HTERT RPE-1 (cell line): ENCODE results near the gene AVP.
"Not testable (repeated sequence)": the region's sequence is repeated elsewhere in the genome, so short reads cannot be mapped to it uniquely, and the experiment has no call there.

Experiments used
- in situ Hi-C: fragments of 300-500 bp; cut with MboI; formaldehyde crosslinking; loops from 4 replicates; pipeline ENCODE4 v1.14.3; 2020; ENCODE audit warnings: low sequenced_read_pairs

AVP gene

GRCh38 chr20:3084283-3084985, at the start of gene AVP:
Gene AVP, minus strand, starts transcription at chr20:3084724. Its CDS starts 50 bp downstream, at chr20:3084674.
- in situ Hi-C loops: no loop called here

- in situ Hi-C loops: no loop called here
These were observed 49.6 kb upstream of the AVP start for GRCh38 chr20:3134151-3134550.

GRCh38 chr20:3133155-3133554, 48.6 kb upstream of the AVP start:
- in situ Hi-C loops: no loop called here

GRCh38 chr20:3130051-3130600, 45.6 kb upstream of the AVP start:
- in situ Hi-C loops: no loop called here

GRCh38 chr20:3129094-3129493, 44.6 kb upstream of the AVP start:
- in situ Hi-C loops: no loop called here

GRCh38 chr20:3128275-3128984, 43.9 kb upstream of the AVP start:
- in situ Hi-C loops: no loop called here

GRCh38 chr20:3126527-3126859, 42.0 kb upstream of the AVP start:
- in situ Hi-C loops: no loop called here

GRCh38 chr20:3125776-3126526, 41.4 kb upstream of the AVP start:
- in situ Hi-C loops: not testable (repeated sequence)

- in situ Hi-C loops: not testable (repeated sequence)
These were observed 40.4 kb upstream of the AVP start for GRCh38 chr20:3124773-3125560.

GRCh38 chr20:3124163-3124562, 39.6 kb upstream of the AVP start:
- in situ Hi-C loops: not testable (repeated sequence)

GRCh38 chr20:3123542-3123941, 39.0 kb upstream of the AVP start:
- in situ Hi-C loops: no loop called here

GRCh38 chr20:3121955-3122610, 37.6 kb upstream of the AVP start:
- in situ Hi-C loops: no loop called here

- in situ Hi-C loops: no loop called here
These were observed 36.9 kb upstream of the AVP start for GRCh38 chr20:3121271-3121911.

GRCh38 chr20:3119044-3119443, 34.5 kb upstream of the AVP start:
- in situ Hi-C loops: no loop called here

GRCh38 chr20:3117839-3118379, 33.4 kb upstream of the AVP start:
- in situ Hi-C loops: not testable (repeated sequence)

GRCh38 chr20:3116341-3116740, 31.8 kb upstream of the AVP start:
- in situ Hi-C loops: no loop called here

GRCh38 chr20:3115190-3116107, 30.9 kb upstream of the AVP start:
- in situ Hi-C loops: no loop called here

GRCh38 chr20:3111995-3112394, 27.5 kb upstream of the AVP start:
- in situ Hi-C loops: no loop called here
